ENCODE data around the gene KCNIP1.
"Not testable (repeated sequence)": the region's sequence is repeated elsewhere in the genome, so short reads cannot be mapped to it uniquely, and the experiment has no call there.

The KCNIP1 gene

DNA sequence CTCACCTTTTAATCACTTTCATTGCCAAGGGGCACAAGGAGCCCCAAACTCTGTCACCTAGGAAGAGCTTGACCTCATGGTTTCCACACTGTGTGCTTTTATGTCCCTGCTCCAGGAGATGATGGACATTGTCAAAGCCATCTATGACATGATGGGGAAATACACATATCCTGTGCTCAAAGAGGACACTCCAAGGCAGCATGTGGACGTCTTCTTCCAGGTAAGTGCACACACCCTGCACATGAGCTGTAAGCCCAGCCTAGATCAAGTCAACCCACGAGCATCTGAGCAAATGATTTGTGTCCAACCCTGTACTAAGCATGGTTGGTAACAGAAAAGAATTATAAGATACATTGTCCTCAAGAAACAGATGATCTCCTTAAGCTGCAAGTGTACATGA, 228.9 kb downstream of the KCNIP1 start:
- DNase-seq: no peak

GRCh38 chr5:170736966-170737365, 233.1 kb downstream of the KCNIP1 start:
- no peak for DNase-seq

DNA sequence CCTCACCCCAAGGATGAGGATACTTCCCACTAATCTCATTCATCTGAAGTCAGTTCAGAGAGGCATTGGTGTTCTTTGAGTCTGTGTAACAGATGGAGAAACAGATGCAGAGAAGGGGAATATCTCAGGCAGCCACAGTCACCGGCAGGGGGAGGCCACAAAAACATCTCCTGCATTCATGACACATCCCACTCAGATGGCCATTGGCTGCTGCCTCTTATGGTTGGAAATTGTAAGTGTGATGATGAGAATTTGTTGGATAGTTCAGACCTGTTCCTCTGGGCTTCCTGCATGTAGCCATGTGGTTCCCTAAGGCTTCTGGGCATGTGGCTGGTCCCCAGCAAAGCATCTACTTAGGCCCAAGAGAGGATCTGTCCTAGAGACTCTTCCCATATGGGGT, 233.8 kb downstream of the KCNIP1 start:
- no peak for DNase-seq

GRCh38 chr5:170738840-170739239, 235.0 kb downstream of the KCNIP1 start:
- DNase-seq: no peak

DNA sequence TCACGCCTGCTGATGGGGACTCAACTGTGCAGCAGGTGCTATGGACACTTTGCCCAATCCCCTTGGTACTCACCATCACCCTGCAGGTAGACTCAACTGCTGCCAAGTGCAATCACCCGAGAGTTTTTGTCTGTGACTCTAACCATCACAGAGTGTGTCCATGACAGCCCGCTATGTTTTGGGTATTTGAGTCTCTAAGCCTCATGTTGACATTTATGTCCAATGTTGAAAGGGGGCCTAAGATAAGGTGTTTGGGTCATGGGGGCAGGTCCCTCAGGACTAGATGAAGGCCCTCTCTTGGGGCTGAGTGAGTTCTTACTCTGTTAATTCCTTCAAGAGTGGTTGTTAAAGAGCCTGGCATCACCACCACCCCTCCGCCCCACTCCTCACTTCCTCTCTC, 235.6 kb downstream of the KCNIP1 start:
- no peak for DNase-seq

- DNase-seq: no peak
Observed at GRCh38 chr5:170740551-170741205, 236.9 kb downstream of the KCNIP1 start.

DNA sequence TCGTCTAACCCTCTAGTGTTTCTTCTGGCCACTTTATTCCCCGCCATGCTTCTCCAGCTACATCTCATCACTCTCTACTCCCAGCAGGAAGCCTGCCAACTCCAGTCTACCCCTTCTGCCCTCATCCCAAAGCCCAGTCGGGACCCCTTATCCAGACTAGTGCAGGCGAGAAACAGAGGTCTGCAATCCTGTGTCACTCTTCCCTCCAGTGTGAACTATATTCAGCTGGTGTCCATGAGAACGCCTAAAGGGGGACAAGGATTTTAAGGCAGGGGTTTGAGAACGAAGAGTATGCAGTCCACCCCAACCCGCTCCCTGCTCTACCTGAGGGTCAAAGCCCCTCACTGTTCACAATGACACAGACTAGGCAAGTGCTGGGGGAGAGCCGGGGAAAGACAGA, 238.0 kb downstream of the KCNIP1 start:
- DNase-seq: no peak

DNA sequence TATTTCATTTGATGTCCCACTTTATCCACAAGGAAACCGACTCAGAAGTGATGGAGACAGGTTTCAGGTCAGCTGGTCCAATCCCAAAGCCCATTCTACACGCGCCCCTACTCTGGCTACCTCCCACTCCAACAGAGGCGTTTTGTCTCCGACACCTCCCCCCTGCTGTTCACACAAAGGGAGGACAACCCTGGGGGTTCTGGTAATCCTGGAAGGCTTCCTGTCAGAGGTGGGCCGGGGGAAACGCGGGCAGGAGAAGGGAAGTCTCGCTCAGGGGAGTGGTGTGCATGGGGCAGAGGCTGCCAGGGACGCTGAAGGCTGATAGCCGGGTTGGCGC, 240.0 kb downstream of the KCNIP1 start:
- no peak for DNase-seq

- no peak for DNase-seq
Observed at GRCh38 chr5:170745481-170746071, 241.8 kb downstream of the KCNIP1 start.

DNA sequence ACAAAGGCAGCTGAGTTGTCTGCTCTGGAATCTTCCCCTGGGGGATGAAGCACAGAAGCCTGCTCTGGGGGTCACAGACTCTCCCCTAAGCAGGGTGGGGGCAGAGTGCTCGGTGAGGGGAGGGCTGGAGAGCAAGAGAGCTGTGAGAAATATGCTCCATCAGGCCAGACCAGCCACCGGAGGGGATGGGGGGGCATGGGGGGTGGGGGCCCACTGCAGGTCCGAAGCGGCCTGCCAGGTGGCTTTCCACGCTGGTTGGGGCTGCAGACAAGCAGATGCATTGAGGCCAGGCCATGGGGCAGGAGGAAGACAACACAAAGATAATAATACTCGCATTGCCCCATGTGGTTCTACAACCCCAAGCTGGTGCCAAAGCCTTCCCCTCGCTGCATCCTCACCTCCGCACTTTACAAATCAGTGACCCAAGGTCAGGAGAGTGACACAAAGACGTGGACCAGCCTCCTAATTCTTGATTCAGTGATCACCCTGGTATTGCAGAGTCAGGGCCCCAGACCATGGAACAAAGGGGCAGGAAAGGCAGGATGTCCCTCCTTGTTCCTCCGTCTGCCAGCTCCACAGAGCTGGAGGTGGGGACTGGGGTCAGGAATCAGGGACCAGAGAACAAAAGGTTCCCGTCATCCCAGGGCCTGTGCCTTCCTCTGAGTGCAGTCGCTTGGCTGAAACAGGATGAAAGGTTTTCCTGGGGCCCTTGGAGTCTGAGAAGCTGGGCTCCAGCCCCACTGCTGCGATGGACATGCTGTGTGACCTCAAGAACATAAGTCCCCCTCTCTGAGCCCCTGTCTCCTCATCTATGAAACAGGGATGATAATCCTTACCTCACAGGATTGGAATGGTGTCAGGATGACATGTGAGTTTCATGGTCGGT, 242.5 kb downstream of the KCNIP1 start:
- no peak for DNase-seq

DNA sequence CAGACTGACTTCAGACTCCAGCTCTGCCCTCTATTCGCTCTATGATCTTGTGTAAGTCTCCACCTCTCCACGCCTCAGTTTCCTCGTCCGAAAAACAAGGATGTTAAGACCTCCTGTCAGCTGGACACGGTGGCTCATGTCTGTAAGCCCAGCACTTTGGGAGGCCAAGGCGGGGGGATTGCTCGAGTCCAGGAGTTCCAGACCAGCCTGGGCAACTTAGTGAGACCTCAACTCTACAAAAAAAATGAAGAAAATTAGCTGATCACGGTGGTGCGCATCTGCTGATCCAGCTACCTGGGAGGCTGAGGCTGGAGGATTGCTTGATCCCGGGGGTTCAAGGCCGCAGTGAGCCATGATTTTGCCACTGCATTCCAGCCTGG, 243.1 kb downstream of the KCNIP1 start:
- DNase-seq: no peak

DNA sequence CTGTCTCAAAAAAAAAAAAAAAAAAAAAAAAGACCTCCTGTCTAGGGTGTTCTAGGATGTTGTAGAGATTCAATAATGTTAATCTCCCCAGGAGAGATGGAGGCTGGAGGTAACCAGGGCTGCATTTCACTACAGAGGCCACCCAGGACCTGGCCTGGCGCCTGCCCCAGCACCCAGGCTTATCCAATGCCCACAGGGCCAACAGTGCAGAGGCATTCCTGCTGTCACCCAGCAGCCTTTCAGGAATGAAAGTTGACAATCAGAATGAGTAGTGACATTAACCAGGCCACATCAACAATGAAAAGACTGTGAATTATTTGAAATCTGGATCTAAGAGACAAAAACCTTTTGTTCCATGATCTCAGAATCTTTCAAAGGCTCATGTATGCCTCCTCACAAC, 243.5 kb downstream of the KCNIP1 start:
- no peak for DNase-seq

GRCh38 chr5:170747851-170748250, 244.0 kb downstream of the KCNIP1 start:
- peak in 1 of 2 experiments; percentile 0 for DNase-seq

DNA sequence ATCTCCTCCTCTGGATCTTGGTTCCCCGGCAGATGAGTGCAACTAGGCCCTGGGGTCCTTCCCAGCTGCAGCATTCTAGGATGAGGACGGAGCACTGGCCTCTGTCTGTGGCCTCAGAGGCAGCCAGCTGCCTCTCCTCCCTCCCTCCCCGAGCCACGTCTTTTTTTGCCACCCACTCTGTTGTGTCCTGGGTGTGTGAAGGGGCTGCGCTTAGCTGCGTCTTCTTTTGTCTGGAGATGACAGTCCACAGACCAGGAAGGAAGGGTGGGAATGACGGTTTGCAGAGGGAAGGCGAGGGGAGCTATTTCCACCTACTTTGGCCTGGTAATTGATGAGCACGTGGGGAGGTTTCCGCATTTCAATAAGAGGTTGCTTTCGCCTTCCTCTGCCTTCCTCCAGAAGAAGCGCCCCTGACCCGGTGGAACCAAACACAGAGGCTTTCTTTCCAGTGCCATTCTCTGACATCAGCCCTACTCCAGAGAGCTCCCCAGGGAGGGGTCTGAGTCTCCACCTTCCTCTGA, 245.2 kb downstream of the KCNIP1 start:
- DNase-seq: no peak

DNA sequence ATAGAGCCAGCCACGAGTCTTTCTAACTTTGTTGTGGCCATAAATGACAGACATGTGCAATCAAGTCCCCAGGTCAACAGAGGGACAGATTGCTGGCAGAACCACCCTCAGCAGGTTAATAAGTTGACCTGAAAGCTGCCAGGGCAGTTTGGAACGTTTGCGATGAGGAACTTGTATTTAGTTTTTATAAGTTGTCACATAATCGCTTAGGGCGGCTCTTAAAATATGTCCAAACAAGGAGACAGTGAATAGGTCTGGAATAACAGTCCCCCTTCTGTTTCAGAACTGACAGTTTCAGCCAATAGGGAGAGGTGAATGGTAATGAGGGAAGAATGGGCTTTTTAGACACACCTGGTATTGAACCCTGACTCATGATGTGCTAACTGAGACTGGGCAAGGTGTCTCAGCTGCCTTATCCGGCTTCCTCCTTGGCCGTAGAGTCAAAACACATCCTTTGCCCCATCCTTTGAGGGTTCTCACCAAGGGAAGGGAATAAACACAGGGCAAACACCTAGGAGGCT, 246.2 kb downstream of the KCNIP1 start:
- DNase-seq: no peak

- DNase-seq: no peak
Observed at GRCh38 chr5:170750791-170751190, 247.0 kb downstream of the KCNIP1 start.

DNA sequence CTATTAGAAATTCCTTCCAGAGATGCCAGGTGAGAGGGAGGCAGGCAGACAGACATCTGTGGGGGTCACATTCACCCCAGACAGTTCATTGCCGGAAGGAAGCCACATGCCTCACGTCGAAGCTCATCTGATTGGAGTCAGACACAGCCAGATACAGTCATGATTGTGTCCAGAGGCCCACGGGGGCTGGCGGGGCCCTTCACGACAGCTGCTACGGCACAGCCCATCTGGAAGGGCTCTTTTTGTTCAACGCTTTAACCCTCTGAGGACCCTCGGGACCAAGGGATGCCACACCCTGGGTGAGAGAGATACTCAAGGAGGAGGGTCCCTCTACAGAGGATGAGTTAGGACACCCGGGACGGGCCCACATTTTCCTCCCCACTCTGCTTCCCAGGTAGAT, 247.8 kb downstream of the KCNIP1 start:
- no peak for DNase-seq

DNA sequence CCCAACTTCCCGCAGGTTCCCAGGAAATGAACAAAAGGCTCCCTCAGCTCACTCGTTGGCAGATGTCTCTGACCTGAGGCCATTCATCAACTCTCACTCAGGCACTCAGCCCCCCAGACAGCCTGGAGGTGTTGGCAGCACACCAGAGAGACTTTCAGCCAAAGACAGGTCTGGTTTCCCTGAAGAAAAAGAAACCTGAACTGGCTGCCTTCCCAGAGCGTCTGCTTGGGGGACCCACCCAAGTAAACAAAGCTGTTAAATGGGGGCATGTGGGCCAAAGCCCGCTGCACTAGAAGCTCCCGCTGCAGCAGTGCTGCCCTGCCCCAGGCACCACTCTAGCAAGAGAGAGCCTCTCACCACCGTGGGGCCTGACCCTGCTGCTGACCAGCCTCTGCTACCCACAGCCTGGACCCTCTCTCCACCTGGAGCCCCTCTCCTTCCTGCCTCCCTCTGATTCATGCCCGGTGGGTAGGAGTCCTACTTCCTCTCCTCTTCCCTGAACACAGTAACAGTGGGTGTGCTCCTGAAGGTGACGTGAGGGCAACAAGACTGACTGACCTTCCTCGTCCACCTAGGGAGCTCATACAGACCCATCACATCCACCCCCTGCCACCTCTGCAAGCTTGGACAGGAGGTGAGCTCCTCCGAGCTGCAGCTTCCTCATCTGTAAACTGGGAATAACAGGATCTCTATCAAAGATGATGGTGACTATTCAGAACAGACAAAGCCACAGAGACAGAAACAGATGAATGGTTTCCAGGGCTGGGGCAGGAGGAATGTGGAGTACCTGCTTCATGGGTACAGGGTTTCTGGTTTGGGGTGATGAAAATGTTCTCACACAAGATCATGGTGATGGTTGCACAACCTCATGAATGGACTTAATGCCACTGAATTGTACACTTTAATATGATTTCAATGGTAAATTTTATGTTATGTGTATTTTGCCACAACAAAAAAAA, 248.7 kb downstream of the KCNIP1 start:
- no peak for DNase-seq

DNA sequence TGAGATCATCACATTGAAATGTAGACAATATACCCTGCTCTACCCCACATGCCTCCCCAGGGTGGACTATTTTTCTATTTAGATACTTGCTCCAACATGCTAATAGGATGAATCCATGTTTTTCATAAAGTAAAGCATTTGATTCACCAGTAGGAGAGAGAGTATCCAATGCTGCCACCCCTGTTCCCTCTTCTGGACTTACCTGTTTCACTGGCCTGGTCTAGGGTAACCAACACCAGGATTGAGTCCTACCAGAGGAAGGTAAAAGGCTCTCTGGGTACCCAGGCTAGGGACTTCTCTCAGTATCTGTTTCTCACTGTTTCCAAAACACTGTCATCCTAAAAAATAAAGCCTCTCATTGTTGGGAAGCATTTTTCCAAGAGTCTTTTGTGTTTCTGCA, 249.5 kb downstream of the KCNIP1 start:
- DNase-seq: no peak

GRCh38 chr5:170754508-170754907, 250.7 kb downstream of the KCNIP1 start:
- DNase-seq: not testable (repeated sequence)

DNA sequence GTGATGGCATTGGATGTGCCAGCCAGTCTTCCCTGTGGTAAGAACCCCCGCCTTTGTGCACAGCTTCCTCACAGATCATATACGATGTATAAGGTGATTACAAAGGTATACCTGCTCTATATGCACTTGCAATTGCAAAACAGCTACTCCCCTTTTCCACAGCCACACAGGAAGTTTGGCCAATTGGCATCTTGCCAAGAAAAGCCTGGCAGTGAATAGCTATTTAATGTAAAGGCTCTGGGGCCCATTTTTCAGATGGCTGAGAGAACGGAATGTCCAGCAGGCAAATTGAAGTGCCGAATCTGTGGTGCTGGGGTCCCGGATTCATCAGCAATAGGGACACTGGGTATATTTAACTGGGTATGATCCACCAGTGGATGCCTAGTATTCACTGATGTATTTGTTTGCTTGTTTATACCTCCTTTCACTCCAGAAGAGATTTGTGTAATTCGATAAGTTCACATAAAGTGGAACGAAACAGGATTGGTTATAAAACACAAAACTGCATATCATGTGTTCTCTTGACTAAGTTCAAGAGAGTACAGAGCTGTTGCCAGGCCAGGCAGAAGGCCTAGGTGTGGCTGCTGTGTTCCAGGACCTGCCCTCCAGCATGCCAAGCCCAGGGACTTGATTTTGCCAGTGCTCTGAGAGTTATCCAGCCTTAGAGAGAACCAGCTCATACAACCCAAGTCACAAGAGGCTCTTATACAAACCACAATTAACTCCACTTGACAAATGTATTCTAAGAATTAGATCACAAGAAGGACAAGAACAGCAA, 252.0 kb downstream of the KCNIP1 start:
- DNase-seq: no peak

DNA sequence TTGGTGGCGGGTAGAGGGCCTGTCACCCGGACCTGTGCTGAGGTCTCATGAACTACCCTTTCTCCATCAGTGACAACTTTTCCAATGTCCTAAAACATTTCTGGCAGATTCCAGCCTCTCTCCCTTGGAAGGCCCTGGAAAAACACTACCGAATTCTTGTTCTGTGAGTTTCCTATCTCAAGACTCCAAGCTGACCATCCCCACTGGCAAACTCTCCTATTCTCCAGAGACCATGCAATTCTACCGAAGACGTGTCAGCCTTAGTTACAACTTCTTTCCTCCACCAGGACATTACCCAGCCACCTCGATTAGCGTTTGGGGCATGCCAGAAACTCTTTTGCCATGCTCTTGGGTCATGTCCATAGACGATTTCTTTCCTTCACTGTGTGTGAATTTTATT, 252.9 kb downstream of the KCNIP1 start:
- DNase-seq: no peak

Data from NCI-H1930 (cell line).